Heart right ventricle (tissue), 16 donors: Measurements from ENCODE around the gene ART5. TPM values are rescaled to one million over a fixed set of nuclear protein-coding genes. Genes with fewer than 3 reads are reported as not detected.
"Not testable (repeated sequence)": the region's sequence is repeated elsewhere in the genome, so short reads cannot be mapped to it uniquely, and the experiment has no call there.

Source experiments
- ATAC-seq, 8 donors: fragments of 200-7000 bp; cut with Tn5 transposase; one replicate each; pipeline ENCODE4 v1.9.1; 2020; ENCODE audit warnings: mild to moderate bottlenecking in 8 of 8, moderate library complexity in 8 of 8, moderate number of reproducible peaks in 1 of 8
- DNase-seq, 2 donors: peaks; one replicate each; pipeline ENCODE4 v3.0.0-alpha.2; 2020
- H3K27ac ChIP-seq, 10 donors: fragments of 200-600 bp; sonication (generic) in 2 of 10; one replicate each; pipeline versions ENCODE4 v1.5.0 to v1.8.0; 2020 to 2022; ENCODE audit warnings: mild to moderate bottlenecking in 3 of 10
- H3K27me3 ChIP-seq, 7 donors: fragments of 200-600 bp; one replicate each; pipeline ENCODE4 v1.8.0; 2021 to 2022; ENCODE audit warnings: mild to moderate bottlenecking in 2 of 7
- H3K36me3 ChIP-seq, 9 donors: fragments of 200-600 bp; sonication (generic) in 1 of 9; one replicate each; pipeline versions ENCODE4 v1.5.0 to v1.8.0; 2020 to 2022; ENCODE audit warnings: mild to moderate bottlenecking in 2 of 9
- H3K4me1 ChIP-seq, 9 donors: fragments of 200-600 bp; sonication (generic) in 1 of 9; one replicate each; pipeline versions ENCODE4 v1.5.0 to v1.8.0; 2020 to 2022; ENCODE audit warnings: mild to moderate bottlenecking in 4 of 9
- H3K4me3 ChIP-seq, 10 donors: fragments of 200-600 bp; sonication (generic) in 2 of 10; one replicate each; pipeline versions ENCODE4 v1.5.0 to v1.8.0; 2020 to 2022; ENCODE audit warnings: mild to moderate bottlenecking in 7 of 10, moderate library complexity in 2 of 10
- H3K9me3 ChIP-seq, 11 donors: fragments of 200-600 bp in 10 of 11; sonication (generic) in 2 of 11; one replicate each; pipeline versions ENCODE4 v1.5.0 to v1.8.0; 2013 to 2022; ENCODE audit warnings: mild to moderate bottlenecking in 2 of 11, control low read depth in 1 of 11, moderate library complexity in 1 of 11
- WGBS, 2 donors: extraction: QIAGEN DNeasy Blood & Tissue Kit; methylation state at CpG; one replicate each; pipeline ENCODE4 v1.1.7; 2013; ENCODE audit warnings: inconsistent platforms in 1 of 2; 5-methylcytosine and 5-hydroxymethylcytosine counted together
- intact Hi-C, 10 donors: fragments of 100-400 bp; cut with DNase I; formaldehyde crosslinking; loops; one replicate each; pipeline versions ENCODE4 v1.11.1 to v1.14.2; 2022
- polyA plus RNA-seq, 2 donors: library from polyadenylated mRNA; stranded (reverse); fragments of 200-250 nt; gene quantifications; one replicate each; pipeline ENCODE4 v1.2.3, GENCODE V29; 2013
- total RNA-seq, 10 donors: library from RNA; stranded (reverse); fragmentation: NEBNext Ultra II Directional in 3 of 10; extraction: Animal tissue kit (Norgen Biotek cat#: 25700) in 3 of 10; gene quantifications; one replicate each; pipeline versions ENCODE4 v1.2.1 to v1.2.4, GENCODE V29; 2021 to 2023
- TF ChIP-seq, protein P1 (sequence below), 9 donors: fragments of 200-600 bp; sonication (generic) in 2 of 9; IDR thresholded peaks; one replicate each; pipeline versions ENCODE4 v1.5.0 to v1.8.0; 2021 to 2022; ENCODE audit warnings: antibody characterized with exemption in 9 of 9, mild to moderate bottlenecking in 5 of 9, moderate library complexity in 1 of 9
- donor health status: Arrhythmogenic right ventricular cardiomyopathy.
- donor health status: ischemic (EF 13 %, LVEDD 7.1; RV severe dilation, severe dysfunction).
- donor health status: healthy with polysubstance abuse.
- donor health status: DM: no; HTN: yes; CAD: no.
- donor health status: DM: no; HTN: no; CAD: no.
- donor health status: ischemic (EF 25% LVEDD 6.9; RV normal size, moderate dysfunction).
- donor health status: ischemic (EF 25% LVEDD 5.7; RV mildly dilated, moderate dysfunction).
- donor health status: healthy.
- donor health status: DM: yes; HTN: yes; CAD: no.
- donor health status: Ischemic cardiomyopathy.
- donor health status: ischemic (EF 35%, LVEDD 5.7; RV mildly dilated, moderate dysfunction).
- donor health status: nonischemic (EF 11% LVEDD 7.7; RV severe dilation, severe dysfunction).
- donor health status: DM: yes; HTN: yes; CAD: no.
- donor health status: PGD.
- donor health status: ischemic (EF 29% LVEDD 5.4; RV normal size, mild dysfunction).
- donor health status: nonischemic (EF 23%, LVEDD 6.1; RV moderate dilation, normal function).

Gene ART5
- total and polyA plus RNA-seq, 12 donors = 0.42 to 6.5 (median 1.5) TPM

DNA sequence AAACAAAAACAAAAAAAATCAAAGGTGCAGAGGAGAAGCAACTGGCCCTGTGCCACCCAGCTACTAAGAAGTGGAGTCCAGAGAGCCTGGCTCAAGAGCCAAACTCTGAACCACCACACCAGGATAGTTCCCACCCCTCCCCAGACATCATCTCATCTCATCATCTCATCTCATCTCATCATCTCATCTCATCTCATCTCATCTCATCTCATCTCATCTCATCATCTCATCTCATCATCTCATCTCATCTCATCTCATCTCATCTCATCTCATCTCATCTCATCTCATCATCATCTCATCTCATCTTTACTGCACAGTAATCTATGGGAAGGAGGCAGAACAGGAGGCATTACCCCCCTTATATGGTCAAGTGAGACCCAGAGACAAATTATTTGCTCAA, 21.1 kb upstream of the ART5 start:
- peaks cover 0 to 8% (median 0%) of the 10 kb centered on the region in 9 donors for H3K4me1 ChIP-seq
- no peaks in the 10 kb centered on the region for H3K27me3 ChIP-seq
- no peak for ATAC-seq
- intact Hi-C loops = no loop called here
- TF ChIP-seq, protein P1, sequence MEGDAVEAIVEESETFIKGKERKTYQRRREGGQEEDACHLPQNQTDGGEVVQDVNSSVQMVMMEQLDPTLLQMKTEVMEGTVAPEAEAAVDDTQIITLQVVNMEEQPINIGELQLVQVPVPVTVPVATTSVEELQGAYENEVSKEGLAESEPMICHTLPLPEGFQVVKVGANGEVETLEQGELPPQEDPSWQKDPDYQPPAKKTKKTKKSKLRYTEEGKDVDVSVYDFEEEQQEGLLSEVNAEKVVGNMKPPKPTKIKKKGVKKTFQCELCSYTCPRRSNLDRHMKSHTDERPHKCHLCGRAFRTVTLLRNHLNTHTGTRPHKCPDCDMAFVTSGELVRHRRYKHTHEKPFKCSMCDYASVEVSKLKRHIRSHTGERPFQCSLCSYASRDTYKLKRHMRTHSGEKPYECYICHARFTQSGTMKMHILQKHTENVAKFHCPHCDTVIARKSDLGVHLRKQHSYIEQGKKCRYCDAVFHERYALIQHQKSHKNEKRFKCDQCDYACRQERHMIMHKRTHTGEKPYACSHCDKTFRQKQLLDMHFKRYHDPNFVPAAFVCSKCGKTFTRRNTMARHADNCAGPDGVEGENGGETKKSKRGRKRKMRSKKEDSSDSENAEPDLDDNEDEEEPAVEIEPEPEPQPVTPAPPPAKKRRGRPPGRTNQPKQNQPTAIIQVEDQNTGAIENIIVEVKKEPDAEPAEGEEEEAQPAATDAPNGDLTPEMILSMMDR (IDR thresholded peaks at IDR 0.05) = no peak
- H3K4me3 ChIP-seq = no peak overlapping the region
- peaks cover 0 to 36% (median 4%) of the 10 kb centered on the region in 9 donors for H3K36me3 ChIP-seq
- no peaks in the 10 kb centered on the region for H3K9me3 ChIP-seq
- no peak overlapping the region for H3K27ac ChIP-seq
- no peak for DNase-seq

DNA sequence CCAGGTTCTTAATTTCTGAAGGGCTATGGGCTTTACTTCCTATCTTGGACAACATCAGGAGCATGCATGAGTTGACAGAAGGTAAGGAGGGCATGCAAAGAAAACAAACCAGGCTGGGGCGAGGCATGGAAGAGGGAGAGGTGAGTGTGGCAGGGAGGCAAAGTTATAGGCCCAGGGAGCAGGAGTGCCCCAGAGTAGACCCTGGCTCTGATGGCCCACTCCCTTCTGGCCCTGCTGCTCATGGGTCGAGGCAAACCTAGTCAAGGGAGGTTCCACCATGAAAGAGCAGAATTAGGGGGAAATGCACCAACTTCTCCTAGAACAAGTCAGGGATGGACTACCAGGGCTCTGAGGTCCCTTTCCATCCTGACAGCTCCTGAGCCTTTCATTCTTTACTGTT, 19.2 kb upstream of the ART5 start:
- Histone ChIP-seq H3K27me3 (peaks cover 0 to 10% (median 0%) of the 10 kb centered on the region in 7 donors), H3K9me3 (no peaks in the 10 kb centered on the region), H3K4me1 (peaks cover 0 to 6% (median 0%) of the 10 kb centered on the region in 9 donors), H3K4me3 (no peak overlapping the region), H3K27ac (no peak overlapping the region), H3K36me3 (peaks cover 0 to 18% (median 0%) of the 10 kb centered on the region in 9 donors)
- WGBS, 2 donors = 92 to 97% methylated on average over 2 of the region's 2 CpGs
- no peak for ATAC-seq
- no peak for DNase-seq
- TF ChIP-seq, protein P1 (IDR thresholded peaks at IDR 0.05) = no peak
- intact Hi-C loops = no loop called here

DNA sequence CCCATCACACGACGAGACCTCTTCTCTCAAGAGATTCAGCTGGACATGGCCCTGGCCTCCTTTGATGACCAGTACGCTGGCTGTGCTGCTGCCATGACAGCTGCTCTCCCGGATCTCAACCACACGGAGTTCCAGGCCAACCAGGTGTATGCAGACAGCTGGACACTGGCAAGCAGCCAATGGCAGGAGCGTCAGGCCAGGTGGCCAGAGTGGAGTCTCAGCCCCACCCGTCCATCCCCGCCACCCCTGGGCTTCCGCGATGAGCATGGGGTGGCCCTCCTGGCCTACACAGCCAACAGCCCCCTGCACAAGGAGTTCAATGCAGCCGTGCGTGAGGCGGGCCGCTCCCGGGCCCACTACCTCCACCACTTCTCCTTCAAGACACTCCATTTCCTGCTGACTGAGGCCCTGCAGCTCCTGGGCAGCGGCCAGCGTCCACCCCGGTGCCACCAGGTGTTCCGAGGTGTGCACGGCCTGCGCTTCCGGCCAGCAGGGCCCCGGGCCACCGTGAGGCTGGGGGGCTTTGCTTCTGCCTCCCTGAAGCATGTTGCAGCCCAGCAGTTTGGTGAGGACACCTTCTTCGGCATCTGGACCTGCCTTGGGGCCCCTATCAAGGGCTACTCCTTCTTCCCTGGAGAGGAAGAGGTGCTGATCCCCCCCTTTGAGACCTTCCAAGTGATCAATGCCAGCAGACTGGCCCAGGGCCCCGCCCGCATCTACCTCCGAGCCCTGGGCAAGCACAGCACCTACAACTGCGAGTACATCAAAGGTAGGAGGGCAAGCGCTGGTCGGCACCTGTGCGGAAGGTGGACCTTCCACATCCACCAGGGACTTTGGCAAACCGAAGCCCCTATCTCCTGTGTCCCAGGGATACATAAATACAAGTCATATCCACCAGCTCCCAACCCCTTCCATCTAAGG, 18.1 kb upstream of the ART5 start:
- TF ChIP-seq, protein P1 (IDR thresholded peaks at IDR 0.05) = no peak
- WGBS, 2 donors = 92% methylated on average over 32 to 33 of the region's 33 CpGs
- intact Hi-C loops = no loop called here
- no peaks in the 10 kb centered on the region for H3K4me1 ChIP-seq
- no peak overlapping the region for H3K27ac ChIP-seq
- DNase-seq = no peak
- no peak overlapping the region for H3K4me3 ChIP-seq
- peaks cover 0 to 6% (median 0%) of the 10 kb centered on the region in 9 donors for H3K36me3 ChIP-seq
- peak in 2 of 8 donors; percentile 11 to 32 for ATAC-seq
- no peaks in the 10 kb centered on the region for H3K9me3 ChIP-seq
- peaks cover 0 to 10% (median 0%) of the 10 kb centered on the region in 7 donors for H3K27me3 ChIP-seq

DNA sequence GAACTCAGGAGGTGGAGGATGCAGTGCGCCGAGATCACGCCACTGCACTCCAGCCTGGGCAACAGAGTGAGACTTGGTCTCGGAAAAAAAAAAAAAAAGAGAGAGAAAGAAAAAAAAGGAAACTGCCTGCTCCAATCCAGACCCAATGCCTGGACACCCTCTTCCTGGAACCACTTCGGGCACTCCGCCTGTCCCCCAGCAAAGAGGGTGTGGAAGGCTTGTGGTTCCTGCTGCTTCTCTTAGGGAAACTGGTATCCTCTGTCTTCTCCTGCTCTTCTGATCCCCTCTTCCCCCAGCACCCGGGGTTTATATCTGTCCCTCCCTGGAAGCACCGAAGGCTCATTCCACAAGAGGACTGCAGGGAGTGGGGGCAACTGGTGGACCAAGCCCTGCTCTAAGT, 16.5 kb upstream of the ART5 start:
- intact Hi-C loops = no loop called here
- Histone ChIP-seq H3K27ac (no peak overlapping the region), H3K9me3 (no peaks in the 10 kb centered on the region), H3K36me3 (no peaks in the 10 kb centered on the region), H3K4me3 (no peak overlapping the region), H3K4me1 (no peaks in the 10 kb centered on the region), H3K27me3 (peaks cover 0 to 10% (median 0%) of the 10 kb centered on the region in 7 donors)
- ATAC-seq = no peak
- TF ChIP-seq, protein P1 (IDR thresholded peaks at IDR 0.05) = no peak
- no peak for DNase-seq
- 92 to 93% methylated on average over 8 of the region's 8 CpGs for WGBS, 2 donors

DNA sequence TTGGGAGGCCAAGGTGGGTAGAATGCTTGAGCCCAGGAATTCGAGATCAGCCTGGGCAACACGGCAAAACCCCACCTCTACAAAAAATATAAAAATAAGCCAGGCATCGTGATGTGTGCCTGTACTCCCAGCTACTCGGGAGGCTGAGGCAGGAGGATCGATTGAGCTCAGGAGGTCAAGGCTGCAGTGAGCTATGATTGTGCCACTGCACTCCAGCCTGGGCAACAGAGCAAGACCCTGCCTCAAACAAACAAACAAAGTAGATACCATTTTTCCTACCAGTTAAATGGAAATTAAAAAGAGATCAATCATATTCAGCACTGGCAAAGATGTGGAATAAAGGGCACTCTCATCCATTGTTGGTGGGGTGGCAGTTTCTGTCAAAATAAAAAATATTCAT, 15.5 kb upstream of the ART5 start:
- H3K4me3 ChIP-seq, ATAC-seq, H3K36me3 ChIP-seq, H3K9me3 ChIP-seq, H3K27me3 ChIP-seq, intact Hi-C loops, DNase-seq, H3K4me1 ChIP-seq, H3K27ac ChIP-seq: not testable (repeated sequence)
- WGBS, 2 donors = 79% methylated on average over 5 of the region's 5 CpGs
